C4-2B (cell line): Measurements from ENCODE around the gene HPS3.

ENCODE experiments used
- CTCF ChIP-seq: fragments of 450-650 bp; conservative IDR thresholded peaks from 2 replicates; pipeline ENCODE4 v1.5.1; 2017; ENCODE audit warnings: mild to moderate bottlenecking
- ZFX ChIP-seq: fragments of 450-650 bp; IDR thresholded peaks from 2 replicates; pipeline ENCODE4 v1.6.1; 2017

DNA sequence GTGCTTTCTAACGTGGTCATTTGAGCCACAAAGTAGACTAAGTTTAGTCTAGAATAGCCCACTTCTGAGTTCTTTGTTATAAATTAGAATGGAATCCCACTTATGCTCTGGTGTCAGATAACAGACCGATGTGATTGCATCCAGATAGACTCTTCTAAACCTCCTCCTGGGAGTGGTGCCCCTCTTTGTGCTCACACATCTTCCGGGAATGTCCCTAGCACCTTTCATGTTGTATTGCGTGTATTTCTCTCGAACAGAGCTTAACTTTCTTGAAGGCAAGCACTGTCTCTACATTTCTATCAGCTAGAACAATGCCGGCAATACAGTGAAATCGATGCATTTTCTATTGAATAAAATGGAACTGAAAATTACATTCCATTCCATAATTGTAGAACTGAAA lies 69.2 kb downstream of the HPS3 start:
- TF ChIP-seq CTCF: no peak
- no peak for TF ChIP-seq ZFX
